ENCODE data around the gene UBE2O. TPM values are rescaled to one million over a fixed set of nuclear protein-coding genes. Genes with fewer than 3 reads are reported as not detected.

Gene UBE2O
- total RNA-seq, 6 donors from 2014 or later: 20.5 to 55.5 (median 27.7) TPM

DNA sequence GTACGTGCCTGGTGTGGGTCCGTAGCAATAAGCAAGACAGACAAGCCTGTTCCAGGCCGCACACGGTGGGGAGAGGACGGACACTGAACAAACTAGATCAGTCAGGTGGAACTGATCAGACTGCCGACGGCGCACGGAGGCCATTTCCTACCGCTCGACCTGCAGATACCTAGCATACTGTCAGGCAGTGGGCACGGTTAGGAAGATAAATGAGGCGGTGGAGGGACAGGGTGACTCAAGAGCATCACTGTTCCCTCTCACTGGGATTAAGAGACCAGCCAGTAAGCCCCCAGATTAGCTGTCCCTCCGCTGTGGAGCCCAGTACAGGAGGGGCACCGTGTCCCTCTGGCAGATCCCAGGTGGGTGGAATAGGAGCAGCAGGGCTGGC is 19.3 kb upstream of the UBE2O start:
- no peaks in the 10 kb centered on the region for H3K9me3 ChIP-seq
- TF ChIP-seq, protein P1, sequence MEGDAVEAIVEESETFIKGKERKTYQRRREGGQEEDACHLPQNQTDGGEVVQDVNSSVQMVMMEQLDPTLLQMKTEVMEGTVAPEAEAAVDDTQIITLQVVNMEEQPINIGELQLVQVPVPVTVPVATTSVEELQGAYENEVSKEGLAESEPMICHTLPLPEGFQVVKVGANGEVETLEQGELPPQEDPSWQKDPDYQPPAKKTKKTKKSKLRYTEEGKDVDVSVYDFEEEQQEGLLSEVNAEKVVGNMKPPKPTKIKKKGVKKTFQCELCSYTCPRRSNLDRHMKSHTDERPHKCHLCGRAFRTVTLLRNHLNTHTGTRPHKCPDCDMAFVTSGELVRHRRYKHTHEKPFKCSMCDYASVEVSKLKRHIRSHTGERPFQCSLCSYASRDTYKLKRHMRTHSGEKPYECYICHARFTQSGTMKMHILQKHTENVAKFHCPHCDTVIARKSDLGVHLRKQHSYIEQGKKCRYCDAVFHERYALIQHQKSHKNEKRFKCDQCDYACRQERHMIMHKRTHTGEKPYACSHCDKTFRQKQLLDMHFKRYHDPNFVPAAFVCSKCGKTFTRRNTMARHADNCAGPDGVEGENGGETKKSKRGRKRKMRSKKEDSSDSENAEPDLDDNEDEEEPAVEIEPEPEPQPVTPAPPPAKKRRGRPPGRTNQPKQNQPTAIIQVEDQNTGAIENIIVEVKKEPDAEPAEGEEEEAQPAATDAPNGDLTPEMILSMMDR (IDR thresholded peaks at IDR 0.05): no peak
- TF ChIP-seq POLR2A (IDR thresholded peaks at IDR 0.05): no peak
- no peak for TF ChIP-seq EP300 (IDR thresholded peaks at IDR 0.05)
- TF ChIP-seq POLR2AphosphoS5 (IDR thresholded peaks at IDR 0.05): no peak
- 93% methylated on average over 15 of the region's 15 CpGs for WGBS, 2 donors
- DNase-seq (no peak), ATAC-seq (ENCODE audit: low FRiP score in 2 of 2) (no peak)
- H3K27ac ChIP-seq: no peak overlapping the region
- peaks cover 9 to 62% (median 41%) of the 10 kb centered on the region in 4 donors for H3K36me3 ChIP-seq
- H3K27me3 ChIP-seq: no peaks in the 10 kb centered on the region
- H3K4me3 ChIP-seq: no peak overlapping the region
- H3K4me1 ChIP-seq: no peaks in the 10 kb centered on the region

- Histone ChIP-seq H3K4me3 (no peak overlapping the region), H3K4me1 (no peaks in the 10 kb centered on the region), H3K36me3 (peaks cover 9 to 56% (median 39%) of the 10 kb centered on the region in 4 donors), H3K9me3 (no peaks in the 10 kb centered on the region), H3K27ac (no peak overlapping the region), H3K27me3 (no peaks in the 10 kb centered on the region)
- WGBS, 2 donors: 93 to 95% methylated on average over 20 to 28 of the region's 35 CpGs
- no peak for ATAC-seq (ENCODE audit: low FRiP score in 2 of 2)
- TF ChIP-seq EP300 (IDR thresholded peaks at IDR 0.05) (no peak), POLR2A (IDR thresholded peaks at IDR 0.05) (no peak), POLR2AphosphoS5 (IDR thresholded peaks at IDR 0.05) (no peak)
- TF ChIP-seq, protein P1 (IDR thresholded peaks at IDR 0.05): no peak
- DNase-seq: peak in 1 of 2 donors; percentile 79
Observed at GRCh38 chr17:76471498-76472257, 18.7 kb upstream of the UBE2O start.

DNA sequence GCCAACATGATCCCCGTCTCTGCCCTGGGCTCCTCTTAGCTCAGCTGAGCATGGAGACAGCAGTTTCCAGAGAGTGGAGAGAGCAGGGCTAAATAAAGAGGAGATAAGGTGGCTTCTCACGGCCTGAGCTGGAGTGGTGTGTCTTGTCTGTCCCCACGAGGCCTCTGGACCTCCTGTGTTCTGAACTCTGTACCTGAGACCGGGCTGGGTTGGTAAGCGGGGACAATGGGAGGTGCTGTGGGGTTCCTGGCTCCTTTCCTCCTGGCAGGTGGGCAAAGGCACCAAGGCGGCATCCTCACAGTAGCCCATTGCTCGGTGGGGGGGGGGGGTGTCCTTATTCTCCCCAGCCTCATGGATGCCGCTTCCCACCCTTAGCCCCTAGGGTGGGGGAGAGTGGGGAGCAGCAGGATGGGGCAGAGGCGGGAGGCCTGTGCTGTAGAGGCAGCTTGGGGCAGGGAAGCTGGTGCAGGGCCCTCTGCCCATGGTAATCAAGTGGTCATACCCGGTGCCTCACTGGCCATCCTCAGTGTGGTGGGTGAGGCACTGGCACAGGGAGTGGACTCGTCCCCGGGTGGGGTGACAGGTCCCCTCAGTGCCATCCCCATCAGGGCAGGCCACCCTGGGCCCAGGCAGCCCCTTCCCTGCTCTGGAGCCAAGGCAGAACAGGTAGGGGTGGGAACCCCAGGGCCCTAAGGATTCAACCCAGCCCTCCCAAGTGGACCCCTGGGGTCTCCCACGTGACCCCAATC is 17.2 kb upstream of the UBE2O start:
- DNase-seq: no peak
- no peak overlapping the region for H3K4me3 ChIP-seq
- H3K27me3 ChIP-seq: no peaks in the 10 kb centered on the region
- no peaks in the 10 kb centered on the region for H3K9me3 ChIP-seq
- no peak for TF ChIP-seq EP300 (IDR thresholded peaks at IDR 0.05)
- TF ChIP-seq POLR2A (IDR thresholded peaks at IDR 0.05): no peak
- TF ChIP-seq POLR2AphosphoS5 (IDR thresholded peaks at IDR 0.05): no peak
- TF ChIP-seq, protein P1 (IDR thresholded peaks at IDR 0.05): no peak
- peaks cover 3 to 5% (median 4%) of the 10 kb centered on the region in 4 donors for H3K4me1 ChIP-seq
- ATAC-seq (ENCODE audit: low FRiP score in 2 of 2): no peak
- peaks cover 9 to 48% (median 37%) of the 10 kb centered on the region in 4 donors for H3K36me3 ChIP-seq
- WGBS, 2 donors: 85 to 90% methylated on average over 5 to 9 of the region's 13 CpGs
- H3K27ac ChIP-seq: no peak overlapping the region

GRCh38 chr17:76469076-76469990 is 16.4 kb upstream of the UBE2O start:
- H3K9me3 ChIP-seq: no peaks in the 10 kb centered on the region
- no peak overlapping the region for H3K4me3 ChIP-seq
- TF ChIP-seq POLR2AphosphoS5 (IDR thresholded peaks at IDR 0.05): no peak
- TF ChIP-seq, protein P1 (IDR thresholded peaks at IDR 0.05): no peak
- TF ChIP-seq EP300 (IDR thresholded peaks at IDR 0.05): no peak
- TF ChIP-seq POLR2A (IDR thresholded peaks at IDR 0.05): no peak
- no peak for ATAC-seq (ENCODE audit: low FRiP score in 2 of 2)
- peaks cover 3 to 5% (median 4%) of the 10 kb centered on the region in 4 donors for H3K4me1 ChIP-seq
- DNase-seq: peak in 1 of 2 donors; percentile 83
- 92% methylated on average over 9 to 27 of the region's 38 CpGs for WGBS, 2 donors
- peaks cover 9 to 40% (median 30%) of the 10 kb centered on the region in 4 donors for H3K36me3 ChIP-seq
- H3K27me3 ChIP-seq: no peaks in the 10 kb centered on the region
- no peak overlapping the region for H3K27ac ChIP-seq

Data from upper lobe of left lung (tissue), 6 donors.